Raji (cell line): ENCODE data around the gene CHDH.

Source experiments
- POLR2A ChIP-seq: IDR thresholded peaks from 2 replicates; pipeline ENCODE4 v1.6.1; 2011; ENCODE audit warnings: low read depth, low read length, control low read depth; ENCODE audit not compliant: insufficient read depth

The CHDH gene

DNA sequence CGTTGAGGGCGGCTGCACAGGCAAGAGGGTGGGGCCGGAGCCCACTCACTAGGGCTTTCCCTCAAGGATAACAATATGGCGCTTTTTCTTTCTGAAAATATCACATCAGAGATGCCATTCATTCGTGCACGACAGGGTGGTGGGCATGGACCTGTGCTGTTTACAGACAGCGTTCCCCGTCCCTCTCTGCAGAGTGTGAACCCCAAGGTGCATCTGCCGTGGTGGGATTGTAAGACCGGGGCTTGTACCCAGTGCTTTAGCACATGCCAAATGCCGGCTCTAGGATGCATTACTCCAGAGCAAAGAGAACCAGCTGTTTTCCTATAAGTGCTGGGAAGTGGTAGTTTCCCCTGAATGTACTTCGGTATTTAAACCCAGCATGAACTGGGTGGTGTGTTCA, 37.0 kb downstream of the CHDH start:
- no peak for TF ChIP-seq POLR2A

GRCh38 chr3:53808496-53808895, 37.7 kb downstream of the CHDH start:
- TF ChIP-seq POLR2A: no peak

- no peak for TF ChIP-seq POLR2A
Observed at GRCh38 chr3:53807117-53807810, 39.0 kb downstream of the CHDH start.

DNA sequence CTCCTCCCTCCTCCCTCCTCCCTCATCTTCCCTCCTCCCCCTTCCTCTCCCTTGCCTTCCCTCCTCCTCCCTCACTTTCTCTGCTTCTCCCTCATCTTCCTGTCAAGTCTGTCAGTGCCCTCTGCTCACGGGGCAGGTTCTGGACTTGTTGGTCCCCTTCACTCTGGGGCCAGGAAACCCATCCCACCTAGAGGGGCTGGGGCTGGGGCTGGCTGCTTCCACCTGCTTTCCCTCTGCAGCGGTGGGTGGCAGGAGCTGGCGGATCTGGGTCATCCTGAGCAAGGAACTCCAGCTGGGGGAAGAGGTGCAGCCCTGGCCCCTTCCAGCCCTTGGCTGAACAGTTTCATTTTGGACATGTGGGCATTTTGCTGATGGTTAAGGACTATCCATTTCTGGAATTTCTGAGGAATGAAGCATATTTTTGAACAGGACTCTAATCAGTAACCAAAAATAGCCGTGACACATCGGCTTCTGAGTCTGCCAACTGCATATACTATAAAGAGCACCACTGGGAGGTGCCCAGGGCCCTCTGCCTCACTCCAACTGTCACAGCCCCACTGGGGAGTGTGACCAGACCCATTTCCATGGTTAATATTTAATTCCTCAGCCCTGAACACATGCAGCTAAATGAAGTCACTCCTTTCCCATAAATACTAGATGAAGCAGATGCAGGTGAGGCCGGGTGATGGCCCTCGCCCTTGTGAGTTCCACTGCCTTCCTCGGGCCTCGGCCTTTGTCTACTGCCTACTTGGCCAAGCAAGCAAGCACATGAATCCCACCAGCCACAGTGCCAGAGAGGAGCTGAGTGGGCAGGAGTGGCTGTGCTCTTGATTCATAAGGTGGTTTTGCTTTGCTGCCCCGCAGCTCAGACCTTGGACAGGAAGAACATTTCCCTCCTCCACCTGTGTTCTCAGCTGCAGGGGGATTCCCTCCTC, 39.8 kb downstream of the CHDH start:
- TF ChIP-seq POLR2A: no peak

- no peak for TF ChIP-seq POLR2A
Observed at GRCh38 chr3:53805463-53806159, 40.6 kb downstream of the CHDH start.

DNA sequence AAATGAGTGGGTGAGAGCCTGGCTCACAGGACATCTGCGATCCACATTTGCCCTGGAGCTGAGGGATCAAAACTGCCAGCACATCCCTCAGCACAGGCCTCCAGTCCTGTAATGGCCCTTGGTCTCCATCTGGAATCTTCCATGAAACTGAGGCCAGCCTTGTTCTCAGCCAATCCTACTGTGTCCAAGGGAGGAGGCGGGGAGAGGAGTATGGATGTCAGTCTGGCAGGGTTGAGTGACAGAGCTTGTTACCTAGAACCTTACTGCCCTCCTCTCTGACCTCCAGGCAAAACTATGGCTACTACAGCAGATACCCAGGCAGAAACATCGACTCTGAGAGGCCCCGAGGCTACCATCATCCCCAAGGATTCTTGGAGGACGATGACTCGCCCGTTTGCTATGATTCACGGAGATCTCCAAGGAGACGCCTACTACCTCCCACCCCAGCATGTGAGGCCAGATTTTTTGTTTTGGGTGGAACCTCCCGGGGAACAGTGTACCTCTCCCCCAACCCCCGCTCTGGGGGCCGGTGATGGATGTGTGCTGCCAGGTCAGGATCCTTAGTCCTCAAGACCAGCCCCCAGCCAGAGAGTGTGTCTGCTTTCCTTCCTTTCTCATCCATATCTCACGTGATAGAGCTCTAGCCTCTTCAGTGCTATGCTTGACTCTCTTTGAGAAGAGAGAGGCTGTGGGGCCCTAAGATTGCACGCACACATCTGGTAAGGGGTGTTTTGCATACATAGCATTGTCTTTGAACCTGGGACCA, 41.3 kb downstream of the CHDH start:
- TF ChIP-seq POLR2A: no peak

GRCh38 chr3:53803816-53804695, 42.2 kb downstream of the CHDH start:
- TF ChIP-seq POLR2A: no peak

GRCh38 chr3:53803124-53803815, 42.9 kb downstream of the CHDH start:
- TF ChIP-seq POLR2A: no peak

GRCh38 chr3:53802256-53802880, 43.9 kb downstream of the CHDH start:
- TF ChIP-seq POLR2A: no peak

DNA sequence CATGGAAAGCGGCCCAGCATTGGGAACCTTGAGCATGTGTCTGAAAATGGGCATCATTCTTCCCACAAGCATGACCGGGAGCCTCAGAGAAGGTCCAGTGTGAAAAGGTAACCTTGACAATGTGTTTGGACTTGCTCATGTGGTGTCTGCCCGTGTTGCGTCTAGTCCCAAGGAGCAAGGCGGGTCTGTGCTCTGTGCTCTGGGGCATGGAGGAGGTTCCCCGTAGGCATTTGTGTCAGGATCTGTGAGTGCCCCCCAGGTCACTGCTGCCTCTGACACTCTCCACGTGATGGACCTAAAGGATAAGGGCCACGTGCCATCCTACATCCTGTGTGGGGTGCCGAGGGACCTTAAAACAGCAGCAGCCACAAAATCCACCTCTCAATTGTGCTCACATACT, 44.9 kb downstream of the CHDH start:
- no peak for TF ChIP-seq POLR2A

DNA sequence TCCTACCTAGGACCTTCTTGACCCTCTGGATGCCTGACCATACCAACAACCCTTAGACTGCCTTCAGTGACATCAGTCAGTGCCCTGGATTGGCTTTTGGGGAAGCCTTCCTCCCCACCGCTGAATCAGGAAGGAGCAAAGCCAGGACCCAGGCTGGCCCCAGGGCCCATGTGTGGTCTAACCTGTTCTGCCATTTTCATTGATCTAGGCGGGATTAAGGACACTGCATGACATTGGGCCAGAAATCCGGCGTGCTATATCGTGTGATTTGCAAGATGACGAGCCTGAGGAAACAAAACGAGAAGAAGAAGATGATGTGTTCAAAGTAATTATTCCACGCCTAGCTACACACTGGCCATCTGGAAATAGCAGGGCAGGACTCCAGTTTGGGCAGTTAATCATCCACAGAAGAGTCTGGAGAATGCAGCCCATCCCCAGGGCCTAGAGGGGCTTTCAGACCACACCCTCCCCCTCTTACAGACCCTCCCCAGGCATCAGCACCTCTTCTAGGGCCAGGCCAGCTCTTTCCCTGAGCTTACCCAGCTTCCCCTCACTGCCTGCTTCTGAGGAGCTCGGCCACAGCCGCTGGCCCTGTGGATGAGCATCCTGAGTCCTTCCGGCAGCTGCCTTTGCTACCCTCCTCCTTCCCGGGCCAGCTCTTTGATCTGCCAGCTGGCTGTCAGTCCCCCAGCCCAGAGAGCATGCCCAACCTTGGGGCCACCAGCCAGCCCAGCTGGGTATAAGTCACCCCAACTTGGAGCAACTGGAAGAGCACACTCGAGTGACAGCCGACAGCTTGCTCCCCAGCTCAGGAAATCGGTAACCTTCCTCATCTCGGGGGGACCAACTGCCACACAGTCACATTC, 45.9 kb downstream of the CHDH start:
- no peak for TF ChIP-seq POLR2A

GRCh38 chr3:53799338-53799865, 46.8 kb downstream of the CHDH start:
- no peak for TF ChIP-seq POLR2A
